Psoas muscle (tissue), 8 donors: ENCODE data around the gene TMEM106A. TPM values are rescaled to one million over a fixed set of nuclear protein-coding genes. Genes with fewer than 3 reads are reported as not detected.

Source experiments
- ATAC-seq, 4 donors: fragments of 200-7000 bp; cut with Tn5 transposase; one replicate each; pipeline ENCODE4 v1.9.1; 2020; ENCODE audit warnings: moderate library complexity in 3 of 4, mild to moderate bottlenecking in 2 of 4
- DNase-seq, 2 donors: peaks; one replicate each; pipeline ENCODE4 v3.0.0-alpha.2; 2020
- H3K27ac ChIP-seq: fragments of 200-600 bp; one replicate; pipeline ENCODE4 v1.8.0; 2022
- H3K27me3 ChIP-seq, 3 donors: fragments of 200-600 bp in 1 of 3; one replicate each; pipeline versions ENCODE4 v1.6.1 to v1.8.0; 2013 to 2022; ENCODE audit warnings: low read length in 2 of 3, mild to moderate bottlenecking in 2 of 3, moderate library complexity in 1 of 3; ENCODE audit not compliant: insufficient read depth in 3 of 3
- H3K36me3 ChIP-seq, 2 donors: fragments of 200-600 bp in 1 of 2; one replicate each; pipeline versions ENCODE4 v1.6.1 to v1.8.0; 2013 to 2022; ENCODE audit warnings: low read depth in 1 of 2, mild to moderate bottlenecking in 1 of 2, moderate library complexity in 1 of 2; ENCODE audit not compliant: insufficient read depth in 1 of 2
- H3K4me1 ChIP-seq: fragments of 200-600 bp; one replicate; pipeline ENCODE4 v1.8.0; 2022
- H3K4me3 ChIP-seq: fragments of 200-600 bp; one replicate; pipeline ENCODE4 v1.8.0; 2022; ENCODE audit warnings: mild to moderate bottlenecking
- H3K9me3 ChIP-seq: fragments of 200-600 bp; one replicate; pipeline ENCODE4 v1.8.0; 2022
- CTCF ChIP-seq: fragments of 200-600 bp; IDR thresholded peaks from one replicate; pipeline ENCODE4 v1.8.0; 2022; ENCODE audit warnings: antibody characterized with exemption
- WGBS, 3 donors: extraction: QIAGEN DNeasy Blood & Tissue Kit; methylation state at CpG; one replicate each; pipeline versions ENCODE4 v1.1.6 to v1.1.7; 2013; 5-methylcytosine and 5-hydroxymethylcytosine counted together
- intact Hi-C, 2 donors: fragments of 100-400 bp; cut with DNase I; formaldehyde crosslinking; loops; one replicate each; pipeline versions ENCODE4 v1.11.0 to v1.14.2; 2022
- polyA plus RNA-seq, 3 donors: library from polyadenylated mRNA; stranded (reverse); fragments of 200-250 nt; gene quantifications; one replicate each; pipeline ENCODE4 v1.2.3, GENCODE V29; 2013
- total RNA-seq, 4 donors: library from RNA; stranded (reverse); fragmentation: NEBNext Ultra II Directional in 2 of 4; extraction: Animal tissue kit (Norgen Biotek cat#: 25700) in 2 of 4; gene quantifications; one replicate each; pipeline versions ENCODE4 v1.2.1 to v1.2.4, GENCODE V29; 2021 to 2023
- donor health status: healthy with polysubstance abuse.
- donor health status: DM: no; HTN: no; CAD: no; lungs with moderate emphysema.
- donor health status: Bipolar disorder and iron deficiency.
- donor health status: healthy.
- donor health status: DM: yes; HTN: yes; CAD: no.
- donor health status: DM: no; HTN: no; CAD: no.
- donor health status: DM: no; HTN: no; CAD: no.
- donor health status: DM: yes; HTN: yes; CAD: no.

TMEM106A gene
- total and polyA plus RNA-seq, 7 donors: 0.21 to 3.4 (median 1.9) TPM

GRCh38 chr17:43215341-43215740 lies 3.7 kb downstream of the TMEM106A start:
- DNase-seq (no peak), ATAC-seq (no peak)
- Histone ChIP-seq H3K36me3 (peaks cover 3 to 86% of the 10 kb centered on the region in 2 donors), H3K27me3 (no peaks in the 10 kb centered on the region), H3K9me3 (no peaks in the 10 kb centered on the region), H3K27ac (no peak overlapping the region), H3K4me1 (no peaks in the 10 kb centered on the region), H3K4me3 (no peak overlapping the region)
- intact Hi-C loops: loop anchor here in 1 of 2 donors (10.0 kb wide), 1 partner anchor 269 kb away; the partner anchor contains the start of gene DHX8
- WGBS, 3 donors: 91 to 98% (median 93%) methylated on average over 3 of the region's 3 CpGs
- no peak for TF ChIP-seq CTCF

GRCh38 chr17:43216369-43216761 lies 4.7 kb downstream of the TMEM106A start:
- Histone ChIP-seq H3K27ac (no peak overlapping the region), H3K4me3 (no peak overlapping the region), H3K4me1 (no peaks in the 10 kb centered on the region), H3K9me3 (no peaks in the 10 kb centered on the region), H3K36me3 (peaks cover 3 to 83% of the 10 kb centered on the region in 2 donors), H3K27me3 (no peaks in the 10 kb centered on the region)
- 72 to 81% (median 78%) methylated on average over 4 of the region's 4 CpGs for WGBS, 3 donors
- intact Hi-C loops: loop anchor here in 1 of 2 donors (10.0 kb wide), 1 partner anchor 268 kb away; the partner anchor contains the start of gene DHX8
- TF ChIP-seq CTCF: no peak
- ATAC-seq (no peak), DNase-seq (no peak)

- intact Hi-C loops: loop anchor here in 1 of 2 donors (10.0 kb wide), 1 partner anchor 268 kb away; the partner anchor contains the start of gene DHX8
- no peak for DNase-seq
Observed at GRCh38 chr17:43216762-43217613, 5.3 kb downstream of the TMEM106A start.

GRCh38 chr17:43217614-43218087 lies 6.0 kb downstream of the TMEM106A start:
- DNase-seq (no peak), ATAC-seq (no peak)
- H3K36me3 ChIP-seq: peaks cover 3 to 78% of the 10 kb centered on the region in 2 donors
- 93 to 100% (median 100%) methylated on average over 1 to 2 of the region's 2 CpGs for WGBS, 3 donors
- no peaks in the 10 kb centered on the region for H3K9me3 ChIP-seq
- H3K4me3 ChIP-seq: no peak overlapping the region
- intact Hi-C loops: loop anchor here in 1 of 2 donors (10.0 kb wide), 1 partner anchor 267 kb away; the partner anchor contains the start of gene DHX8
- H3K4me1 ChIP-seq: no peaks in the 10 kb centered on the region
- H3K27ac ChIP-seq: no peak overlapping the region
- TF ChIP-seq CTCF: no peak
- no peaks in the 10 kb centered on the region for H3K27me3 ChIP-seq

More at GRCh38 chr17:43216762-43217613, 5.3 kb downstream of the TMEM106A start:
- Histone ChIP-seq H3K36me3 (peaks cover 3 to 81% of the 10 kb centered on the region in 2 donors), H3K27ac (no peak overlapping the region), H3K4me3 (no peak overlapping the region), H3K4me1 (no peaks in the 10 kb centered on the region), H3K27me3 (no peaks in the 10 kb centered on the region), H3K9me3 (no peaks in the 10 kb centered on the region)
- ATAC-seq: no peak
- 86 to 97% (median 94%) methylated on average over 4 of the region's 4 CpGs for WGBS, 3 donors
- TF ChIP-seq CTCF: no peak
